Head of caudate nucleus (tissue), 42 donors: Measurements from ENCODE around the gene ENKD1.

ENCODE experiments used
- DNase-seq, 42 donors: peaks; one replicate each; pipeline versions ENCODE4 v3.0.0 to v3.0.0-alpha.2; 2020 to 2021; ENCODE audit warnings: mixed read lengths in 7 of 42
- intact Hi-C: fragments of 100-400 bp; cut with DNase I; formaldehyde crosslinking; loops from one replicate; pipeline ENCODE4 v1.15.0; 2022

The ENKD1 gene

DNA sequence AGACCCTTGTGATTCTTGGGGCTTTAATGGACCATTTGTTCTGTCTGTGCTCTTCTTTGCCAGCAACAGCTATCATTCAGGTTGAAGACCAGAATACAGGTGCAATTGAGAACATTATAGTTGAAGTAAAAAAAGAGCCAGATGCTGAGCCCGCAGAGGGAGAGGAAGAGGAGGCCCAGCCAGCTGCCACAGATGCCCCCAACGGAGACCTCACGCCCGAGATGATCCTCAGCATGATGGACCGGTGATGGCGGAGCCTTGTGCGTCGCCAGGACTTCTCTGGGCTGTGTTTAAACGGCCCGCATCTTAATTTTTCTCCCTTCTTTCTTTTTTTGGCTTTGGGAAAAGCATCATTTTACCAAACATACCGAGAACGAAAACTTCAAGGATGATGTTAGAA lies 28.9 kb downstream of the ENKD1 start:
- DNase-seq = no peak
- intact Hi-C loops = no loop called here

DNA sequence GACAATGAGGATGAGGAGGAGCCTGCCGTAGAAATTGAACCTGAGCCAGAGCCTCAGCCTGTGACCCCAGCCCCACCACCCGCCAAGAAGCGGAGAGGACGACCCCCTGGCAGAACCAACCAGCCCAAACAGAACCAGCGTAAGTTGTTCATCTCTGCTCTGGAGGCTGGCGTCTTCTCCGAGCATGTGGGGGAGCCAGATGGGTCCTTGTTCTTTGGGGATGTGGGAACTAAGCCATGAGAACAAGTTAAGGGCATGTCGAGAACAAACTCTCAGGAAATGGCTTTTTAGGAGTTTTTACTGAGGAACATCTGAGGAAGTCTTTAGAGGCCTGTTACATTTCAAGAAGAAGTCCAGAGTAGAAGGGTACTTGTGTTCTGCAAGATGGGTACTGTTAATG lies 29.8 kb downstream of the ENKD1 start:
- no peak for DNase-seq
- intact Hi-C loops = no loop called here

DNA sequence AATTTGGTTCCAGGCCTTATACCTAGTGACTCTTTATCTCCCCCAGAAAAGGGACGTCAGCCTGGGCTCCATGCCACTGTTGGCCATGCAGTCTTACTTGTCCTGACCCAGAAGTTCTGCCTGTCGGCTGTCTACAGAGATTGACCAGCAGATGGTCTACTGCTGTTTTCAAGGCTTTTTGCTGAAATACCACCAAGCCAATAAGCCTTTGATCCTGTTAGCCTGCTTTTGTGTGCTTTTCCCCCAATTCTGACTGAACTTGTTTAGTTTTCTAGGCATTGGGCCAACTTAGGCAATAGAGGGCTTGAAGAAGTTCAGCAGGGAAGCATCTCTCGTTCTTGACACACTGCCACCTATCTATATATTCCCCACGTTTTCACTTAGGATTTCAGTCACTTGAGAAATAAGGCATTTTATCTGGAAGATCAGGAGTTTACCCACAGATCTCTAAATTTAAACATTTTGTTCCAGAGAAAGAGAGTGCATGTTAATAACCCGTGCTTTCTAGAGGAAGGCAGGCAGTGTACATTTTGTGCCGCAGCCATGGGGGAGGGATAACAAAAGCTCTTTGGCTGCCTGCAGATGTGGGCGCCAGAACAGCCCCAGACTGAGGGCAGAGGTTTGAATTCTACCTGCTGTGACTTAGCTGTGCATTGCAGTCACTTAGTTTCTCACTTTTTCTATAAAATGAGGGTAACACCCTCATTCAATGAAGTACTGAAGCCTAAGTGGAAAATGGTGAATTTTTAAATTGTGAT lies 34.0 kb downstream of the ENKD1 start:
- peak in 41 of 42 donors; percentile 27 to 89 (median 71) for DNase-seq
- intact Hi-C loops = no loop called here

DNA sequence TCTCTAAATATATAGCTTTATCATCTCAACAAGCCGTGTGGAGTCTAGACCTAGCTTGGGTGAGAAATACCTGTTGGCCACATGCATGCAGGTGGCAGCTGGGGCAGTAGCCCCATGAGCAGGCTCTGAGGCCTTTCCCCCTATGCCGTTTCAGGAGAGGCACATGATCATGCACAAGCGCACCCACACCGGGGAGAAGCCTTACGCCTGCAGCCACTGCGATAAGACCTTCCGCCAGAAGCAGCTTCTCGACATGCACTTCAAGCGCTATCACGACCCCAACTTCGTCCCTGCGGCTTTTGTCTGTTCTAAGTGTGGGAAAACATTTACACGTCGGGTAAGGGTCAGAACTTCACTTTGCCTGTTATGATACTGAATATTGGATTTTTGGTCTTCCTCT lies 38.3 kb downstream of the ENKD1 start:
- DNase-seq = no peak
- intact Hi-C loops = no loop called here

DNA sequence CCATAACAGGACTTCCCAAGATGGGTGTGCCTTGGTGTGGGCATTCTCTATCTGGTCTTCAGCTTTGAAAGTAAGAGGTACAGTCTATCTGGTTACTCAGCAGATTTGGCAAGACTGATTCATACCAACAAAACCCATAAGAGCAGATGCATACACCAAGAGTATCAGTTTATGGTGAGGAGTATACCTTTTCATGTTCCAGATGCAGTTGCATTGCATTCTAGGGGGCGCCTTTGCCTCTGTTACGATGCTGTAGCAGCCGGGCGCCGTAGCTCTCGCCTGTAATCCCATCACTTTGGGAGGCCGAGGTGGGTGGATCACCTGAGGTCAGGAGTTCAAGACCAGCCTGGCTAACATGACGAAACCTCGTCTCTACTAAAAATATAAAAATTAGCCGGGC lies 52.7 kb downstream of the ENKD1 start:
- intact Hi-C loops = no loop called here
- DNase-seq = peak in 11 of 42 donors; percentile 6 to 49 (median 35)
